ENCODE data around the gene PRRC2B. TPM values are rescaled to one million over a fixed set of nuclear protein-coding genes. Genes with fewer than 3 reads are reported as not detected.

PRRC2B gene
- total and polyA plus RNA-seq, 4 donors: 10.3 to 44.3 (median 27.0) TPM

- Histone ChIP-seq H3K9ac (ENCODE audit: low read depth in 1 of 2, low read length in 2 of 2) (no peak overlapping the region), H3K4me1 (ENCODE audit: control insufficient read depth in 4 of 4, insufficient read depth in 4 of 4, low read length in 3 of 4) (no peaks in the 10 kb centered on the region), H3K27ac (ENCODE audit: low read depth in 1 of 2, low read length in 2 of 2) (no peak overlapping the region), H3K4me3 (ENCODE audit: low read depth in 1 of 3, low read length in 3 of 3) (no peak overlapping the region), H3K36me3 (ENCODE audit: control insufficient read depth in 4 of 4, insufficient read depth in 3 of 4, low read depth in 1 of 4, low read length in 3 of 4) (peaks cover 44 to 92% (median 67%) of the 10 kb centered on the region in 4 donors), H3K27me3 (ENCODE audit: control insufficient read depth in 4 of 4, insufficient read depth in 4 of 4, low read length in 3 of 4) (no peaks in the 10 kb centered on the region), H3K9me3 (ENCODE audit: control insufficient read depth in 4 of 4, low read length in 3 of 4) (no peaks in the 10 kb centered on the region)
- TF ChIP-seq RXRA (IDR thresholded peaks at IDR 0.05): peak in 1 of 2 donors; percentile 30
- no peak for TF ChIP-seq NR2F2 (IDR thresholded peaks at IDR 0.05)
- no peak for TF ChIP-seq HNF4A (conservative IDR thresholded peaks at IDR 0.05)
- no peak for TF ChIP-seq RAD21 (IDR thresholded peaks at IDR 0.05)
- no peak for TF ChIP-seq ATF3 (IDR thresholded peaks at IDR 0.05)
- no peak for DNase-seq (ENCODE audit: low spot score)
- WGBS: 95% methylated on average over 9 of the region's 9 CpGs
These were observed 79.5 kb downstream of the PRRC2B start for GRCh38 chr9:131473198-131473885.

DNA sequence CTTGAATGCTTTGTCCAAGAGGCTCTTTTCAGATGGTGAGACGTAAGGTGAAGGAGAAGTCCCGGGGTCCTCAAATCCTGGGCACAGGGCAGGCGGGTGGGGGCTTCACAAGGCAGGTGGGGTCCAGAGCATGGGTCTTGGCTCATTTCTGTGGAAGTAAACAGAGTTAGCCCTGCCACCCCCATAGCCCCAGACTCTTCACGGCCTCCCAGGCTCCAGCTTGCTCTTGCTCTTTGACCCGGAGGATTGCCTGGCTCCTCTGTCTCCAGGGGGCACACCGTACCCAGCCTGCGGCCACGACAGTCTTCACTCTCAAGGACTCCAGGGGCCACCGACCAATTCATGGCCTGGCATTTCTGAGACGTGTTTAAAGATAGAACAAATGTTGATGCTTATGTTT, 80.0 kb downstream of the PRRC2B start:
- WGBS: 86% methylated on average over 10 of the region's 10 CpGs
- Histone ChIP-seq H3K9me3 (ENCODE audit: control insufficient read depth in 4 of 4, low read length in 3 of 4) (no peaks in the 10 kb centered on the region), H3K9ac (ENCODE audit: low read depth in 1 of 2, low read length in 2 of 2) (no peak overlapping the region), H3K4me3 (ENCODE audit: low read depth in 1 of 3, low read length in 3 of 3) (no peak overlapping the region), H3K4me1 (ENCODE audit: control insufficient read depth in 4 of 4, insufficient read depth in 4 of 4, low read length in 3 of 4) (no peaks in the 10 kb centered on the region), H3K27ac (ENCODE audit: low read depth in 1 of 2, low read length in 2 of 2) (no peak overlapping the region), H3K27me3 (ENCODE audit: control insufficient read depth in 4 of 4, insufficient read depth in 4 of 4, low read length in 3 of 4) (no peaks in the 10 kb centered on the region), H3K36me3 (ENCODE audit: control insufficient read depth in 4 of 4, insufficient read depth in 3 of 4, low read depth in 1 of 4, low read length in 3 of 4) (peaks cover 42 to 91% (median 67%) of the 10 kb centered on the region in 4 donors)
- no peak for DNase-seq (ENCODE audit: low spot score)
- TF ChIP-seq YY1 (IDR thresholded peaks at IDR 0.05): no peak
- no peak for TF ChIP-seq MAX (IDR thresholded peaks at IDR 0.05)
- TF ChIP-seq FOXA2 (IDR thresholded peaks at IDR 0.05): no peak
- no peak for TF ChIP-seq SP1 (IDR thresholded peaks at IDR 0.05)
- TF ChIP-seq, protein P1, sequence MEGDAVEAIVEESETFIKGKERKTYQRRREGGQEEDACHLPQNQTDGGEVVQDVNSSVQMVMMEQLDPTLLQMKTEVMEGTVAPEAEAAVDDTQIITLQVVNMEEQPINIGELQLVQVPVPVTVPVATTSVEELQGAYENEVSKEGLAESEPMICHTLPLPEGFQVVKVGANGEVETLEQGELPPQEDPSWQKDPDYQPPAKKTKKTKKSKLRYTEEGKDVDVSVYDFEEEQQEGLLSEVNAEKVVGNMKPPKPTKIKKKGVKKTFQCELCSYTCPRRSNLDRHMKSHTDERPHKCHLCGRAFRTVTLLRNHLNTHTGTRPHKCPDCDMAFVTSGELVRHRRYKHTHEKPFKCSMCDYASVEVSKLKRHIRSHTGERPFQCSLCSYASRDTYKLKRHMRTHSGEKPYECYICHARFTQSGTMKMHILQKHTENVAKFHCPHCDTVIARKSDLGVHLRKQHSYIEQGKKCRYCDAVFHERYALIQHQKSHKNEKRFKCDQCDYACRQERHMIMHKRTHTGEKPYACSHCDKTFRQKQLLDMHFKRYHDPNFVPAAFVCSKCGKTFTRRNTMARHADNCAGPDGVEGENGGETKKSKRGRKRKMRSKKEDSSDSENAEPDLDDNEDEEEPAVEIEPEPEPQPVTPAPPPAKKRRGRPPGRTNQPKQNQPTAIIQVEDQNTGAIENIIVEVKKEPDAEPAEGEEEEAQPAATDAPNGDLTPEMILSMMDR (IDR thresholded peaks at IDR 0.05; ENCODE audit: low read depth, low read length, missing input control): no peak

DNA sequence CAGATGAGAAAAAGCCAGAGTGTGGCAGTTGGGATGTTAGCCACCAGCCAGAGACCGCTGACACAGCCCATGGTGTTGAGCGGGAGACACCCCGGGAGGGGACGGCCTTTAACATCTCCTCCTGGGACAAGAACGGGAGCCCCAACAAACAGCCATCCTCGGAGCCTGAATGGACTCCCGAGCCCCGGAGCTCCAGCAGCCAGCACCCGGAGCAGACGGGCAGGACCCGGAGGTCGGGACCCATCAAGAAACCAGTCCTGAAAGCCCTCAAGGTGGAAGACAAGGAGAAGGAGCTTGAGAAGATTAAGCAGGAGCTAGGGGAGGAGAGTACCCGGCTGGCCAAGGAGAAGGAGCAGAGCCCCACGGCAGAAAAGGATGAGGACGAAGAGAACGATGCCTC, 80.8 kb downstream of the PRRC2B start:
- WGBS: 93% methylated on average over 16 of the region's 16 CpGs
- no peak for TF ChIP-seq GABPA (IDR thresholded peaks at IDR 0.05 in 1 of 2, conservative IDR thresholded peaks at IDR 0.05 in 1 of 2)
- TF ChIP-seq SP1 (IDR thresholded peaks at IDR 0.05): no peak
- no peak for TF ChIP-seq EGR1 (IDR thresholded peaks at IDR 0.05; ENCODE audit: low read depth in 2 of 2)
- no peaks in the 10 kb centered on the region for H3K4me1 ChIP-seq (ENCODE audit: control insufficient read depth in 4 of 4, insufficient read depth in 4 of 4, low read length in 3 of 4)
- no peak for DNase-seq (ENCODE audit: low spot score)
- H3K9ac ChIP-seq (ENCODE audit: low read depth in 1 of 2, low read length in 2 of 2): no peak overlapping the region
- no peak overlapping the region for H3K4me3 ChIP-seq (ENCODE audit: low read depth in 1 of 3, low read length in 3 of 3)
- no peaks in the 10 kb centered on the region for H3K9me3 ChIP-seq (ENCODE audit: control insufficient read depth in 4 of 4, low read length in 3 of 4)
- no peaks in the 10 kb centered on the region for H3K27me3 ChIP-seq (ENCODE audit: control insufficient read depth in 4 of 4, insufficient read depth in 4 of 4, low read length in 3 of 4)
- H3K27ac ChIP-seq (ENCODE audit: low read depth in 1 of 2, low read length in 2 of 2): no peak overlapping the region
- H3K36me3 ChIP-seq (ENCODE audit: control insufficient read depth in 4 of 4, insufficient read depth in 3 of 4, low read depth in 1 of 4, low read length in 3 of 4): peaks cover 38 to 93% (median 68%) of the 10 kb centered on the region in 4 donors

Measured in liver (tissue), 9 donors.